CD14-positive monocyte (primary cell): ENCODE results near the gene NXPH3. TPM values are rescaled to one million over a fixed set of nuclear protein-coding genes. Genes with fewer than 3 reads are reported as not detected.

Experiments
- DNase-seq, 3 donors: peaks; one replicate each; pipeline ENCODE4 v3.0.0-alpha.2; 2011 to 2022
- H2AFZ ChIP-seq: 2 replicates; pipeline ENCODE4 v1.6.0; 2012; ENCODE audit warnings: mild to moderate bottlenecking, low read depth, low read length, inconsistent platforms; ENCODE audit not compliant: insufficient read depth, poor library complexity, severe bottlenecking
- H3K27ac ChIP-seq, 2 donors: 1 replicate in 1 of 2; 2 replicates in 1 of 2; pipeline ENCODE4 v1.5.1; 2012 to 2013; ENCODE audit warnings: low read length in 2 of 2, control low read depth in 1 of 2, inconsistent platforms in 1 of 2, low read depth in 1 of 2, mild to moderate bottlenecking in 1 of 2
- H3K27me3 ChIP-seq, 2 donors: one replicate each; pipeline versions ENCODE4 v1.6.0 to v1.6.1; 2011 to 2013; ENCODE audit warnings: low read length in 2 of 2; ENCODE audit not compliant: control insufficient read depth in 2 of 2, insufficient read depth in 2 of 2
- H3K36me3 ChIP-seq, 2 donors: replicated peaks in 1 of 2; 1 replicate in 1 of 2; 2 replicates in 1 of 2; pipeline versions ENCODE4 v1.5.1 to v1.6.1; 2012 to 2013; ENCODE audit warnings: low read length in 2 of 2, control low read depth in 1 of 2, inconsistent platforms in 1 of 2, mild to moderate bottlenecking in 1 of 2; ENCODE audit not compliant: insufficient read depth in 2 of 2, control insufficient read depth in 1 of 2
- H3K4me1 ChIP-seq, 2 donors: 1 replicate in 1 of 2; 2 replicates in 1 of 2; pipeline versions ENCODE4 v1.5.1 to v1.6.1; 2012 to 2013; ENCODE audit warnings: low read length in 2 of 2, control low read depth in 1 of 2, inconsistent platforms in 1 of 2, mild to moderate bottlenecking in 1 of 2, moderate library complexity in 1 of 2; ENCODE audit not compliant: insufficient read depth in 2 of 2, control insufficient read depth in 1 of 2
- H3K4me2 ChIP-seq: replicated peaks from 2 replicates; pipeline ENCODE3; 2012; ENCODE audit warnings: low read length, moderate library complexity, mild to moderate bottlenecking; ENCODE audit not compliant: poor library complexity, severe bottlenecking; ENCODE audit errors: extremely low read depth
- H3K4me3 ChIP-seq, 3 experiments: fragments of 200-600 bp in 1 of 3; sonication (generic) in 1 of 3; replicated peaks in 1 of 3; 1 replicate in 2 of 3; 2 replicates in 1 of 3; pipeline ENCODE4 v1.5.1; 2011 to 2013; ENCODE audit warnings: low read length in 3 of 3, mild to moderate bottlenecking in 3 of 3, control low read depth in 2 of 3, low read depth in 2 of 3, inconsistent platforms in 1 of 3, moderate library complexity in 1 of 3
- H3K79me2 ChIP-seq: 2 replicates; pipeline ENCODE4 v1.6.0; 2012; ENCODE audit warnings: mild to moderate bottlenecking, control low read depth, inconsistent platforms, low read length, moderate library complexity; ENCODE audit not compliant: insufficient read depth
- H3K9ac ChIP-seq: 2 replicates; pipeline ENCODE4 v1.6.0; 2017; ENCODE audit warnings: low read length, mild to moderate bottlenecking; ENCODE audit not compliant: insufficient read depth, poor library complexity, severe bottlenecking
- H3K9me3 ChIP-seq, 2 donors: replicated peaks in 1 of 2; 1 replicate in 1 of 2; 2 replicates in 1 of 2; pipeline versions ENCODE4 v1.5.1 to v1.6.1; 2012 to 2013; ENCODE audit warnings: low read length in 2 of 2, control low read depth in 1 of 2; ENCODE audit not compliant: control insufficient read depth in 1 of 2, insufficient read depth in 1 of 2
- H4K20me1 ChIP-seq: 2 replicates; pipeline ENCODE4 v1.6.0; 2012; ENCODE audit warnings: mild to moderate bottlenecking, low read length, control low read depth, moderate library complexity; ENCODE audit not compliant: insufficient read depth
- H3K27ac Mint-ChIP-seq, 7 donors: one replicate each; pipeline ENCODE4 v1.8.0; 2020; ENCODE audit warnings: mild to moderate bottlenecking in 7 of 7, mixed read lengths in 7 of 7, moderate library complexity in 6 of 7, inconsistent platforms in 2 of 7
- H3K27me3 Mint-ChIP-seq, 3 donors: one replicate each; pipeline ENCODE4 v1.8.0; 2021 to 2022; ENCODE audit warnings: low read depth in 3 of 3, mild to moderate bottlenecking in 3 of 3, mixed read lengths in 3 of 3, moderate library complexity in 3 of 3, inconsistent platforms in 1 of 3
- H3K36me3 Mint-ChIP-seq, 2 donors: one replicate each; pipeline ENCODE4 v1.8.0; 2020; ENCODE audit warnings: mixed read lengths in 2 of 2, inconsistent platforms in 1 of 2, mild to moderate bottlenecking in 1 of 2
- H3K4me1 Mint-ChIP-seq: one replicate; pipeline ENCODE4 v1.8.0; 2020; ENCODE audit warnings: mild to moderate bottlenecking, mixed read lengths
- H3K4me3 Mint-ChIP-seq, 2 donors: one replicate each; pipeline ENCODE4 v1.8.0; 2020; ENCODE audit warnings: mild to moderate bottlenecking in 2 of 2, mixed read lengths in 2 of 2, moderate library complexity in 1 of 2
- H3K9me3 Mint-ChIP-seq, 7 donors: one replicate each; pipeline ENCODE4 v1.8.0; 2020 to 2022; ENCODE audit warnings: mixed read lengths in 7 of 7, mild to moderate bottlenecking in 6 of 7, moderate library complexity in 6 of 7, inconsistent platforms in 2 of 7
- CTCF ChIP-seq: fragments of 200-600 bp; IDR thresholded peaks from one replicate; pipeline ENCODE4 v1.8.0; 2022; ENCODE audit warnings: antibody characterized with exemption, mild to moderate bottlenecking
- WGBS: methylation state at CpG from one replicate; pipeline ENCODE4 v1.1.5; 2013; ENCODE audit warnings: missing lambda C conversion rate; ENCODE audit not compliant: insufficient coverage; 5-methylcytosine and 5-hydroxymethylcytosine counted together
- intact Hi-C, 2 donors: fragments of 100-400 bp; cut with micrococcal nuclease; formaldehyde crosslinking; loops; one replicate each; pipeline versions ENCODE4 v1.15.0 to v1.15.1; 2023
- polyA plus RNA-seq, 3 donors: library from polyadenylated mRNA; depleted of rRNA in 1 of 3; unstranded in 2 of 3; stranded (reverse) in 1 of 3; fragments of 300-500 nt in 2 of 3; fragments of >200 nt in 1 of 3; fragmentation: Illumina TruSeq in 2 of 3; gene quantifications; 1 replicate in 2 of 3; 2 replicates in 1 of 3; pipeline ENCODE4 v1.2.3, GENCODE V29; 2012 to 2021

NXPH3 gene
- polyA plus RNA-seq, 3 donors: not detected

- no peak overlapping the region for H3K4me3 Mint-ChIP-seq
- Histone ChIP-seq H3K36me3 (no peaks in the 10 kb centered on the region), H3K4me3 (no peak overlapping the region), H3K4me2 (no peak overlapping the region), H3K27me3 (no peaks in the 10 kb centered on the region), H3K9ac (no peak overlapping the region), H3K4me1 (no peaks in the 10 kb centered on the region), H3K27ac (no peak overlapping the region), H4K20me1 (no peaks in the 10 kb centered on the region), H2AFZ (no peak overlapping the region), H3K9me3 (peaks cover 0 to 11% of the 10 kb centered on the region in 2 donors), H3K79me2 (no peaks in the 10 kb centered on the region)
- DNase-seq: no peak
- H3K9me3 Mint-ChIP-seq: peaks cover 6 to 11% (median 7%) of the 10 kb centered on the region in 7 donors
- TF ChIP-seq CTCF: no peak
- H3K27me3 Mint-ChIP-seq: peaks cover 5 to 10% (median 8%) of the 10 kb centered on the region in 3 donors
- intact Hi-C loops: loop anchor here in 1 of 2 donors (10.0 kb wide), 1 partner anchor 113 kb away; no protein-coding TSS in a partner anchor
- 89% methylated on average over 12 of the region's 12 CpGs for WGBS
- H3K36me3 Mint-ChIP-seq: no peaks in the 10 kb centered on the region
- H3K27ac Mint-ChIP-seq: no peak overlapping the region
- no peaks in the 10 kb centered on the region for H3K4me1 Mint-ChIP-seq
These were observed 27.6 kb upstream of the NXPH3 start for GRCh38 chr17:49548051-49548505.

- no peak overlapping the region for H3K9ac ChIP-seq
- DNase-seq: peak in 1 of 3 donors; percentile 22
- peaks cover 2% of the 10 kb centered on the region for H3K4me1 Mint-ChIP-seq
- no peak overlapping the region for H3K27ac ChIP-seq
- intact Hi-C loops: loop anchor here in 1 of 2 donors (10.0 kb wide), 1 partner anchor 114 kb away; no protein-coding TSS in a partner anchor
- H3K79me2 ChIP-seq: no peaks in the 10 kb centered on the region
- H3K4me2 ChIP-seq: no peak overlapping the region
- 69% methylated on average over 8 of the region's 8 CpGs for WGBS
- H3K36me3 ChIP-seq: no peaks in the 10 kb centered on the region
- no peak overlapping the region for H2AFZ ChIP-seq
- H4K20me1 ChIP-seq: no peaks in the 10 kb centered on the region
- H3K9me3 ChIP-seq: peaks cover 0 to 10% of the 10 kb centered on the region in 2 donors
- H3K4me1 ChIP-seq: peaks cover 0 to 1% of the 10 kb centered on the region in 2 donors
- no peak overlapping the region for H3K27ac Mint-ChIP-seq
- H3K9me3 Mint-ChIP-seq: peaks cover 5 to 9% (median 6%) of the 10 kb centered on the region in 7 donors
- peaks cover 5 to 10% (median 8%) of the 10 kb centered on the region in 3 donors for H3K27me3 Mint-ChIP-seq
- peak; percentile 29 for TF ChIP-seq CTCF
- no peak overlapping the region for H3K4me3 ChIP-seq
- no peaks in the 10 kb centered on the region for H3K27me3 ChIP-seq
- H3K4me3 Mint-ChIP-seq: no peak overlapping the region
- H3K36me3 Mint-ChIP-seq: no peaks in the 10 kb centered on the region
These were observed 27.0 kb upstream of the NXPH3 start for GRCh38 chr17:49548506-49549310.
